Right lobe of liver (tissue), 6 donors: ENCODE measurements around the gene LRSAM1. TPM values are rescaled to one million over a fixed set of nuclear protein-coding genes. Genes with fewer than 3 reads are reported as not detected.

ENCODE experiments used
- ATAC-seq, 4 donors: fragments of 200-7000 bp; cut with Tn5 transposase; one replicate each; pipeline ENCODE4 v1.9.1; 2020; ENCODE audit warnings: mild to moderate bottlenecking in 4 of 4, moderate library complexity in 4 of 4
- DNase-seq, 3 donors: peaks; one replicate each; pipeline ENCODE4 v3.0.0-alpha.2; 2020
- H3K27ac ChIP-seq, 3 donors: fragments of 200-600 bp; one replicate each; pipeline ENCODE4 v1.8.0; 2022
- H3K27me3 ChIP-seq, 2 donors: fragments of 200-600 bp; one replicate each; pipeline ENCODE4 v1.8.0; 2022
- H3K36me3 ChIP-seq, 4 donors: fragments of 200-600 bp; sonication (generic) in 1 of 4; one replicate each; pipeline versions ENCODE4 v1.5.1 to v1.8.0; 2017 to 2022; ENCODE audit warnings: control low read depth in 1 of 4
- H3K4me1 ChIP-seq, 4 donors: fragments of 200-600 bp; sonication (generic) in 1 of 4; one replicate each; pipeline versions ENCODE4 v1.5.1 to v1.8.0; 2017 to 2022; ENCODE audit warnings: control low read depth in 1 of 4
- H3K4me3 ChIP-seq, 3 donors: fragments of 200-600 bp; one replicate each; pipeline ENCODE4 v1.8.0; 2022
- H3K9me3 ChIP-seq, 4 donors: fragments of 200-600 bp; sonication (generic) in 1 of 4; one replicate each; pipeline versions ENCODE4 v1.5.1 to v1.8.0; 2017 to 2022; ENCODE audit warnings: control low read depth in 1 of 4
- CTCF ChIP-seq, 4 donors: fragments of 200-600 bp in 3 of 4; fragments of 450-650 bp in 1 of 4; IDR thresholded peaks; one replicate each; pipeline versions ENCODE4 v1.5.1 to v1.8.0; 2016 to 2022; ENCODE audit warnings: antibody characterized with exemption in 4 of 4, mild to moderate bottlenecking in 2 of 4
- POLR2A ChIP-seq: fragments of 450-650 bp; IDR thresholded peaks from one replicate; pipeline ENCODE4 v1.6.1; 2017; ENCODE audit warnings: antibody characterized with exemption, mild to moderate bottlenecking
- WGBS: methylation state at CpG from one replicate; pipeline ENCODE4 v1.1.6; 2018; ENCODE audit warnings: low coverage, low lambda C conversion rate; ENCODE audit not compliant: insufficient coverage; ENCODE audit errors: missing lambda C conversion rate; 5-methylcytosine and 5-hydroxymethylcytosine counted together
- intact Hi-C, 2 donors: fragments of 100-400 bp; cut with DNase I; formaldehyde crosslinking; loops; one replicate each; pipeline versions ENCODE4 v1.11.2 to v1.14.1; 2022
- total RNA-seq, 6 experiments: library from RNA; depleted of rRNA in 2 of 6; stranded (reverse); fragments of >200 nt in 2 of 6; fragmentation: NEBNext Ultra II Directional in 3 of 6; extraction: Animal tissue kit (Norgen Biotek cat#: 25700) in 3 of 6; gene quantifications; one replicate each; pipeline versions ENCODE4 v1.1.0 to v1.2.4, GENCODE V29; 2016 to 2023
- donor health status: DM: no; HTN: yes; CAD: no.
- donor health status: DM: no; HTN: no; CAD: no.
- donor health status: DM: no; HTN: no; CAD: no.
- donor health status: DM: no; HTN: yes; CAD: no.
- donor health status: DM: no; HTN: yes; CAD: no.

The LRSAM1 gene
- total RNA-seq, 6 experiments from 2014 or later = 9.4 to 13.3 (median 12.1) TPM

- ATAC-seq (no peak), DNase-seq (no peak)
- intact Hi-C loops = no loop called here
- 61% methylated on average over 2 of the region's 7 CpGs for WGBS
- Histone ChIP-seq H3K36me3 (no peaks in the 10 kb centered on the region), H3K27ac (no peak overlapping the region), H3K4me3 (no peak overlapping the region), H3K4me1 (peaks cover 0 to 14% (median 5%) of the 10 kb centered on the region in 4 donors), H3K27me3 (no peaks in the 10 kb centered on the region), H3K9me3 (no peaks in the 10 kb centered on the region)
- TF ChIP-seq POLR2A (no peak), CTCF (IDR thresholded peaks at IDR 0.05) (no peak)
Observed at GRCh38 chr9:127541176-127541575, 89.9 kb downstream of the LRSAM1 start.

GRCh38 chr9:127541865-127542264, 90.6 kb downstream of the LRSAM1 start:
- intact Hi-C loops = no loop called here
- H3K27me3 ChIP-seq = no peaks in the 10 kb centered on the region
- H3K4me3 ChIP-seq = no peak overlapping the region
- TF ChIP-seq CTCF (IDR thresholded peaks at IDR 0.05) = no peak
- TF ChIP-seq POLR2A = no peak
- H3K36me3 ChIP-seq = no peaks in the 10 kb centered on the region
- no peak overlapping the region for H3K27ac ChIP-seq
- H3K9me3 ChIP-seq = no peaks in the 10 kb centered on the region
- no CpG with 5 or more reads among the region's 8 CpGs for WGBS
- no peak for DNase-seq
- no peak for ATAC-seq
- H3K4me1 ChIP-seq = peaks cover 0 to 15% (median 5%) of the 10 kb centered on the region in 4 donors

GRCh38 chr9:127543221-127543620, 91.9 kb downstream of the LRSAM1 start:
- Histone ChIP-seq H3K4me1 (peaks cover 0 to 15% (median 5%) of the 10 kb centered on the region in 4 donors), H3K4me3 (no peak overlapping the region), H3K27ac (no peak overlapping the region), H3K27me3 (no peaks in the 10 kb centered on the region), H3K9me3 (no peaks in the 10 kb centered on the region), H3K36me3 (no peaks in the 10 kb centered on the region)
- ATAC-seq = no peak
- TF ChIP-seq CTCF (IDR thresholded peaks at IDR 0.05) (no peak), POLR2A (no peak)
- intact Hi-C loops = no loop called here
- no CpG with 5 or more reads among the region's 8 CpGs for WGBS
- DNase-seq = no peak

GRCh38 chr9:127543973-127544533, 92.7 kb downstream of the LRSAM1 start:
- DNase-seq (no peak), ATAC-seq (no peak)
- intact Hi-C loops = no loop called here
- TF ChIP-seq CTCF (IDR thresholded peaks at IDR 0.05) (no peak), POLR2A (no peak)
- peaks cover 0 to 15% (median 5%) of the 10 kb centered on the region in 4 donors for H3K4me1 ChIP-seq
- no peaks in the 10 kb centered on the region for H3K36me3 ChIP-seq
- no peaks in the 10 kb centered on the region for H3K9me3 ChIP-seq
- no peak overlapping the region for H3K4me3 ChIP-seq
- WGBS = 94% methylated on average over 2 of the region's 6 CpGs
- no peaks in the 10 kb centered on the region for H3K27me3 ChIP-seq
- no peak overlapping the region for H3K27ac ChIP-seq
